H1 (cell line): ENCODE results near the gene SHH. TPM values are rescaled to one million over a fixed set of nuclear protein-coding genes. Genes with fewer than 3 reads are reported as not detected.

Experiments used
- CTCF ChIA-PET: fragments of 300-600 bp; sonication (Branson Sonifier 250); formaldehyde crosslinking; loops from one replicate; lab custom pipeline; 2021; ENCODE audit not compliant: partially characterized antibody; lab: Charles Lee
- POLR2A ChIA-PET: fragments of 300-600 bp; sonication (Branson Sonifier 250); formaldehyde crosslinking; loops from one replicate; lab custom pipeline; 2021; ENCODE audit warnings: inconsistent platforms; ENCODE audit not compliant: partially characterized antibody; lab: Charles Lee
- DNase-seq, 2 experiments: peaks; one replicate each; pipeline versions ENCODE4 v3.0.0 to v3.0.0-alpha.2; 2010 to 2022; ENCODE audit warnings: low spot score in 2 of 2, low read depth in 1 of 2, mixed read lengths in 1 of 2
- FAIRE-seq: peaks from 2 replicates; lab custom pipeline; 2011; peaks lifted over from hg19 to GRCh38; lab: Jason Lieb, UNC
- H2AFZ ChIP-seq: 2 replicates; pipeline ENCODE4 v1.8.1; 2012; ENCODE audit warnings: low read length, inconsistent platforms
- H2AK5ac ChIP-seq: 2 replicates; pipeline ENCODE4 v1.6.1; 2013; ENCODE audit warnings: low read depth, low read length
- H2BK120ac ChIP-seq: replicated peaks from 2 replicates; pipeline ENCODE3; 2013; ENCODE audit warnings: low read depth, low read length, inconsistent platforms
- H2BK12ac ChIP-seq: 2 replicates; pipeline ENCODE4 v1.6.1; 2013; ENCODE audit warnings: low read depth, low read length
- H2BK15ac ChIP-seq: 2 replicates; pipeline ENCODE4 v1.6.1; 2013; ENCODE audit warnings: low read length
- H2BK20ac ChIP-seq: 2 replicates; pipeline ENCODE4 v1.6.1; 2013; ENCODE audit warnings: low read length
- H2BK5ac ChIP-seq: 2 replicates; pipeline ENCODE4 v1.6.1; 2013; ENCODE audit warnings: low read depth, low read length
- H3K14ac ChIP-seq: 2 replicates; pipeline ENCODE4 v1.6.1; 2013; ENCODE audit warnings: inconsistent platforms; ENCODE audit not compliant: insufficient read length
- H3K18ac ChIP-seq: 2 replicates; pipeline ENCODE4 v1.6.1; 2013; ENCODE audit warnings: low read length; ENCODE audit errors: extremely low read depth
- H3K23ac ChIP-seq: 2 replicates; pipeline ENCODE4 v1.6.1; 2013; ENCODE audit warnings: inconsistent platforms; ENCODE audit not compliant: insufficient read length
- H3K23me2 ChIP-seq: 2 replicates; pipeline ENCODE4 v1.6.1; 2013; ENCODE audit warnings: low read depth, low read length
- H3K27ac ChIP-seq: 2 replicates; pipeline ENCODE4 v1.6.1; 2011; ENCODE audit warnings: low read depth, low read length, inconsistent platforms
- H3K27me3 ChIP-seq, 4 experiments: replicated peaks in 1 of 4; 1 replicate in 1 of 4; 2 replicates in 3 of 4; pipeline versions ENCODE4 v1.6.1 to v1.8.1; 2011 to 2013; ENCODE audit warnings: low read length in 3 of 4, mild to moderate bottlenecking in 3 of 4, inconsistent platforms in 2 of 4, mixed read lengths in 2 of 4, moderate library complexity in 1 of 4; ENCODE audit not compliant: control insufficient read depth in 3 of 4, insufficient read depth in 3 of 4; ENCODE audit errors: extremely low read depth in 1 of 4
- H3K36me3 ChIP-seq, 4 experiments: 2 replicates each; pipeline versions ENCODE4 v1.6.1 to v1.8.1; 2011 to 2013; ENCODE audit warnings: mild to moderate bottlenecking in 4 of 4, low read length in 3 of 4, moderate library complexity in 2 of 4, control low read depth in 1 of 4, inconsistent platforms in 1 of 4; ENCODE audit not compliant: insufficient read depth in 4 of 4, control insufficient read depth in 2 of 4
- H3K4ac ChIP-seq: replicated peaks from 2 replicates; pipeline ENCODE3; 2013; ENCODE audit warnings: low read length, low read depth, mixed read lengths, inconsistent platforms; ENCODE audit not compliant: insufficient read length
- H3K4me1 ChIP-seq, 4 experiments: replicated peaks in 1 of 4; 1 replicate in 1 of 4; 2 replicates in 3 of 4; pipeline versions ENCODE4 v1.6.1 to v1.8.1; 2011 to 2013; ENCODE audit warnings: low read length in 3 of 4, inconsistent platforms in 2 of 4, mixed read lengths in 1 of 4; ENCODE audit not compliant: insufficient read depth in 4 of 4, control insufficient read depth in 3 of 4
- H3K4me2 ChIP-seq, 2 experiments: 2 replicates each; pipeline versions ENCODE4 v1.6.1 to v1.8.1; 2011 to 2013; ENCODE audit warnings: low read depth in 2 of 2, low read length in 2 of 2, control low read depth in 1 of 2, inconsistent platforms in 1 of 2, mild to moderate bottlenecking in 1 of 2; ENCODE audit not compliant: insufficient read depth in 1 of 2
- H3K4me3 ChIP-seq, 4 experiments: fragments of 200-600, 300-600 bp in 1 of 4; sonication (generic), shearing (Covaris generic), sonication (Bioruptor Twin) in 1 of 4; 2 replicates each; pipeline versions ENCODE4 v1.5.1 to v1.8.1; 2011 to 2016; ENCODE audit warnings: low read length in 4 of 4, low read depth in 3 of 4, control low read depth in 2 of 4, inconsistent platforms in 2 of 4, mild to moderate bottlenecking in 2 of 4, mixed read lengths in 1 of 4, moderate library complexity in 1 of 4; ENCODE audit not compliant: insufficient read depth in 2 of 4; ENCODE audit errors: extremely low read depth in 1 of 4
- H3K56ac ChIP-seq: replicated peaks from 2 replicates; pipeline ENCODE3; 2013; ENCODE audit warnings: low read depth, mild to moderate bottlenecking, mixed read lengths, low read length, inconsistent platforms; ENCODE audit not compliant: insufficient read length
- H3K79me1 ChIP-seq: 2 replicates; pipeline ENCODE4 v1.6.1; 2013; ENCODE audit warnings: low read depth, low read length, control low read depth
- H3K79me2 ChIP-seq, 2 experiments: 2 replicates each; pipeline versions ENCODE4 v1.6.1 to v1.8.1; 2012 to 2013; ENCODE audit warnings: low read length in 2 of 2, mild to moderate bottlenecking in 2 of 2, inconsistent platforms in 1 of 2; ENCODE audit not compliant: insufficient read depth in 2 of 2, control insufficient read depth in 1 of 2
- H3K9ac ChIP-seq, 4 experiments: replicated peaks in 1 of 4; 1 replicate in 1 of 4; 2 replicates in 3 of 4; pipeline versions ENCODE4 v1.6.1 to v1.8.1; 2011 to 2013; ENCODE audit warnings: low read depth in 3 of 4, low read length in 3 of 4, control low read depth in 2 of 4, mild to moderate bottlenecking in 2 of 4, moderate library complexity in 2 of 4, inconsistent platforms in 1 of 4; ENCODE audit errors: extremely low read depth in 1 of 4
- H3K9me3 ChIP-seq, 2 experiments: 2 replicates each; pipeline versions ENCODE4 v1.6.1 to v1.8.1; 2012 to 2013; ENCODE audit warnings: mild to moderate bottlenecking in 2 of 2, moderate library complexity in 2 of 2, control low read depth in 1 of 2, inconsistent platforms in 1 of 2, low read depth in 1 of 2, low read length in 1 of 2, mixed read lengths in 1 of 2; ENCODE audit not compliant: insufficient read depth in 2 of 2
- H4K20me1 ChIP-seq, 2 experiments: replicated peaks in 1 of 2; 2 replicates each; pipeline versions ENCODE3 to v1.8.1; 2011 to 2013; ENCODE audit warnings: inconsistent platforms in 2 of 2, low read length in 2 of 2, mild to moderate bottlenecking in 1 of 2; ENCODE audit not compliant: insufficient read depth in 2 of 2, control insufficient read depth in 1 of 2
- H4K5ac ChIP-seq: 2 replicates; pipeline ENCODE4 v1.6.1; 2013; ENCODE audit warnings: low read length, low read depth, mixed read lengths, inconsistent platforms; ENCODE audit not compliant: insufficient read length
- H4K8ac ChIP-seq: 2 replicates; pipeline ENCODE4 v1.8.0; 2013; ENCODE audit warnings: mild to moderate bottlenecking, moderate library complexity, low read length, inconsistent platforms; ENCODE audit not compliant: insufficient read depth; ENCODE audit errors: extremely low read depth
- H4K91ac ChIP-seq: replicated peaks from 2 replicates; pipeline ENCODE3; 2013; ENCODE audit warnings: low read length, mixed read lengths, inconsistent platforms; ENCODE audit not compliant: insufficient read length
- BACH1 ChIP-seq: IDR thresholded peaks from 2 replicates; pipeline ENCODE4 v1.6.1; 2012; ENCODE audit warnings: low read length, improper control_type of control experiment
- CBX8 ChIP-seq: fragments of 300-800, 300-1000 bp; sonication (generic); IDR thresholded peaks from 2 replicates; pipeline ENCODE4 v1.7.1; 2016; ENCODE audit warnings: low read depth, low read length, borderline replicate concordance
- CHD2 ChIP-seq: IDR thresholded peaks from 2 replicates; pipeline ENCODE4 v1.6.1; 2012; ENCODE audit warnings: low read length, improper control_type of control experiment
- FOSL1 ChIP-seq: IDR thresholded peaks from 2 replicates; pipeline ENCODE4 v1.6.1; 2011; ENCODE audit warnings: mild to moderate bottlenecking, low read depth, low read length, moderate library complexity; ENCODE audit not compliant: insufficient read depth
- HDAC2 ChIP-seq, 2 experiments: fragments of 300-600 bp in 1 of 2; sonication (generic) in 1 of 2; IDR thresholded peaks; 2 replicates each; pipeline ENCODE4 v1.6.1; 2011 to 2012; ENCODE audit warnings: low read depth in 2 of 2, low read length in 2 of 2, mild to moderate bottlenecking in 2 of 2, moderate library complexity in 2 of 2, borderline replicate concordance in 1 of 2, inconsistent platforms in 1 of 2
- JUN ChIP-seq: IDR thresholded peaks from 2 replicates; pipeline ENCODE4 v1.6.1; 2011; ENCODE audit warnings: low read depth, mild to moderate bottlenecking, improper control_type of control experiment, low read length
- NRF1 ChIP-seq: IDR thresholded peaks from 2 replicates; pipeline ENCODE4 v1.6.1; 2011; ENCODE audit warnings: mild to moderate bottlenecking, low read depth, low read length, improper control_type of control experiment
- RFX5 ChIP-seq: IDR thresholded peaks from 2 replicates; pipeline ENCODE4 v1.6.1; 2011; ENCODE audit warnings: low read depth, low read length, improper control_type of control experiment, borderline replicate concordance
- SIN3A ChIP-seq, 2 experiments: IDR thresholded peaks in 1 of 2; conservative IDR thresholded peaks in 1 of 2; 2 replicates each; pipeline ENCODE4 v1.6.1; 2011 to 2012; ENCODE audit warnings: low read length in 2 of 2, improper control_type of control experiment in 1 of 2, low read depth in 1 of 2, mild to moderate bottlenecking in 1 of 2
- SP4 ChIP-seq: IDR thresholded peaks from 2 replicates; pipeline ENCODE4 v1.6.1; 2012; ENCODE audit warnings: low read length, inconsistent platforms
- TAF1 ChIP-seq: IDR thresholded peaks from 2 replicates; pipeline ENCODE4 v1.6.1; 2011; ENCODE audit warnings: mild to moderate bottlenecking, low read depth, low read length
- YY1 ChIP-seq: IDR thresholded peaks from 2 replicates; pipeline ENCODE4 v1.6.1; 2011; ENCODE audit warnings: low read depth, mild to moderate bottlenecking, low read length
- WGBS, 2 experiments: shearing (Covaris generic) in 1 of 2; methylation state at CpG; one replicate each; pipeline versions ENCODE4 v1.1.6 to v1.1.7; 2013 to 2015; ENCODE audit warnings: low lambda C conversion rate in 2 of 2, mixed read lengths in 2 of 2, inconsistent platforms in 1 of 2, low coverage in 1 of 2, missing lambda C conversion rate in 1 of 2; ENCODE audit not compliant: insufficient replicate concordance in 2 of 2, insufficient coverage in 1 of 2, insufficient read length in 1 of 2; ENCODE audit errors: extremely low coverage in 1 of 2, missing lambda C conversion rate in 1 of 2; 5-methylcytosine and 5-hydroxymethylcytosine counted together
- polyA plus RNA-seq, 7 experiments: library from polyadenylated mRNA; depleted of rRNA in 3 of 7; stranded (reverse) in 5 of 7; unstranded in 2 of 7; fragments of >200 nt in 5 of 7; fragments of 200-250 nt in 2 of 7; gene quantifications; 1 replicate in 5 of 7; 2 replicates in 1 of 7; 4 replicates in 1 of 7; pipeline versions ENCODE4 v1.2.1 to v1.2.3, GENCODE V29; 2011 to 2013; ENCODE audit warnings: missing spikeins in 2 of 7, mixed read lengths in 2 of 7
- total RNA-seq: library from RNA; stranded (reverse); fragmentation: NEBNext Ultra II Directional; extraction: Animal tissue kit (Norgen Biotek cat#: 25700); gene quantifications from 2 replicates; pipeline ENCODE4 v1.2.1, GENCODE V29; 2021

SHH gene
- total and polyA plus RNA-seq, 2 of the 8 experiments (the other 6 are each of a cell fraction or from before 2014, with no cell fraction given): not detected

DNA sequence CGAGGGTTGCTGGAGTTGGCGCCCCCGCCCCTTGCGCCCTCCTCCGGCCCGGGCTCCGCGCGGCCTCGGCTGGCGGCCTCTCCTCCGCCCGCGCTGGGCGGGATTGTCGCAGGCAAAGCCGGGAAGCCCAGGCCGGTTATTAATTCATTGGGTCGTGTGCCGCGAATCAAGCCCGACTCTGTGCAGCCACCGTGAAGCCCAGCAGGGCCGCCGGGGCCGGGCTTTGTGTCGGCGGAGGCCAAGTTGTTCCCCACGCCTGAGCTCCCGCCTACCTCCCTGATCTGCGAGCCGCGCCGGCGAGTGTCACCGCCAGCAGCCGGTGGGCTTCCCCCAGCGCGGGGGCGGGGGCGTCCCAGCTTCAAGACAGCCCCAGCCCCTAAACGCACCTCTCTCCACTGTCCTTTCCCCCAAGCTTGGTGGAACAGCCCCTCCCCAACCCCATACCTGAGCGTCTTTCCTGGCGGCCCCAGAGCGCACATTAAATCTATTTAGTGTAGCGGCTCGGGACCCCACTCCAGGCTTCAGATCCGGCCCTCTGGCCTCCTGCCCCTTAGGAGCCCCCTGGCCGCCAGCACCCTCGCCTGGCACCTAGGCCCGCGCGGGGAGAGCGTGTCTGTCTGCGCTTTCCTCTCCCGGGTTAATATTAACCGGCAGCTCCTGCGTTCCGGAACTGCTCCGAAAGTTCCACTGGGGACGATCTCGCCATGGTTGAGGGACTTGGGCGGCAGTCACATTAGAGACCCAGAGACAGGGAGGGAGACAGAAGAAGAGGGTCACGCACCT lies 3.5 kb downstream of the SHH start:
- H4K91ac ChIP-seq: no peak overlapping the region
- H3K4me3 ChIP-seq: peak overlapping the region; percentile 14 to 56 (median 32); a peak in 7 of 8 replicates
- H2BK5ac ChIP-seq: no peak overlapping the region
- peaks cover 16 to 30% of the 10 kb centered on the region in 2 experiments for H4K20me1 ChIP-seq
- no peak overlapping the region for H3K56ac ChIP-seq
- no peak overlapping the region for H3K18ac ChIP-seq
- H2BK12ac ChIP-seq: no peak overlapping the region
- H3K9ac ChIP-seq: no peak overlapping the region
- H2AFZ ChIP-seq: no peak overlapping the region
- no peaks in the 10 kb centered on the region for H3K79me1 ChIP-seq
- no peak overlapping the region for H4K5ac ChIP-seq
- DNase-seq (peak in 1 of 2 experiments; percentile 54), FAIRE-seq (no peak)
- no peak overlapping the region for H4K8ac ChIP-seq
- H2AK5ac ChIP-seq: no peak overlapping the region
- no peak overlapping the region for H2BK120ac ChIP-seq
- H3K27ac ChIP-seq: no peak overlapping the region
- H3K36me3 ChIP-seq: 0 out of 8 replicates have a peak, but pooled peaks cover 0 to 3% (median 0%) of the 10 kb centered on the region in 4 experiments
- H3K23ac ChIP-seq: no peak overlapping the region
- no peaks in the 10 kb centered on the region for H3K79me2 ChIP-seq
- H3K9me3 ChIP-seq: no peaks in the 10 kb centered on the region
- H3K23me2 ChIP-seq: peaks cover 10% of the 10 kb centered on the region; the same call in 1 of the 2 replicates
- peaks cover 8 to 65% (median 45%) of the 10 kb centered on the region in 4 experiments for H3K4me1 ChIP-seq
- ChIA-PET CTCF (interaction anchor here (0.6 to 1.5 kb wide), 5 partner anchors 24 to 657 kb away, joined by 3 to 4 read pairs (median 3); no protein-coding TSS in a partner anchor), POLR2A (interaction anchor here (0.6 to 0.7 kb wide), 2 partner anchors 1130 to 1529 kb away, joined by 3 read pairs; no protein-coding TSS in a partner anchor)
- peak overlapping the region; percentile 40 to 73 for H3K4me2 ChIP-seq
- no peak overlapping the region for H2BK20ac ChIP-seq
- peaks cover 83 to 100% (median 98%) of the 10 kb centered on the region in 4 experiments for H3K27me3 ChIP-seq
- H3K4ac ChIP-seq: no peak overlapping the region
- H3K14ac ChIP-seq: no peak overlapping the region
- 3% methylated on average over 38 of the region's 64 CpGs; no CpG with 5 or more reads in 1 of the 2 experiments for WGBS, 2 experiments
- no peak overlapping the region for H2BK15ac ChIP-seq
- no peak for TF ChIP-seq SP4
- no peak for TF ChIP-seq CHD2
- no peak for TF ChIP-seq RFX5
- TF ChIP-seq TAF1: no peak
- TF ChIP-seq YY1: no peak
- TF ChIP-seq FOSL1: no peak
- TF ChIP-seq HDAC2 (IDR thresholded peaks at IDR 0.05; ENCODE audit: borderline replicate concordance in 1 of 2, low read depth in 2 of 2, low read length in 2 of 2): no peak
- TF ChIP-seq BACH1: no peak
- 0 out of 2 replicates have a peak, but pooled peaks have one; percentile 65 for TF ChIP-seq CBX8
- no peak for TF ChIP-seq JUN
- no peak for TF ChIP-seq NRF1
- no peak for TF ChIP-seq SIN3A (conservative IDR thresholded peaks at IDR 0.05 in 1 of 2, IDR thresholded peaks at IDR 0.05 in 1 of 2; ENCODE audit: low read depth in 1 of 2, low read length in 2 of 2)
